ENCODE measurements around the gene PNMT. TPM values are rescaled to one million over a fixed set of nuclear protein-coding genes. Genes with fewer than 3 reads are reported as not detected.
A peak's percentile ranks its signal among the peaks of the same experiment; 100 is the strongest.

The PNMT gene
- total RNA-seq, 2 donors from 2014 or later = 0.64 TPM; not detected in 1

GRCh38 chr17:39660397-39661385 is 7.6 kb upstream of the PNMT start:
- no peaks in the 10 kb centered on the region for H3K9me3 Mint-ChIP-seq
- H3K36me3 Mint-ChIP-seq = peaks cover 0 to 6% of the 10 kb centered on the region in 2 donors
- DNase-seq (ENCODE audit: low spot score in 2 of 2) = no peak
- ATAC-seq = no peak
- H3K27ac Mint-ChIP-seq = peak overlapping the region in 1 of 2 donors; percentile 26

GRCh38 chr17:39661744-39662541 is 6.3 kb upstream of the PNMT start:
- H3K36me3 Mint-ChIP-seq = peaks cover 0 to 6% of the 10 kb centered on the region in 2 donors
- H3K27ac Mint-ChIP-seq = peak overlapping the region in 1 of 2 donors; percentile 26
- no peaks in the 10 kb centered on the region for H3K9me3 Mint-ChIP-seq
- ATAC-seq = no peak
- DNase-seq (ENCODE audit: low spot score in 2 of 2) = no peak

GRCh38 chr17:39662551-39663339 is 5.5 kb upstream of the PNMT start:
- H3K9me3 Mint-ChIP-seq = no peaks in the 10 kb centered on the region
- H3K27ac Mint-ChIP-seq = peak overlapping the region in 1 of 2 donors; percentile 29
- ATAC-seq = no peak
- no peak for DNase-seq (ENCODE audit: low spot score in 2 of 2)
- H3K36me3 Mint-ChIP-seq = peaks cover 0 to 6% of the 10 kb centered on the region in 2 donors

- Mint-ChIP-seq H3K36me3 (peaks cover 0 to under 1% of the 10 kb centered on the region in 2 donors), H3K9me3 (no peaks in the 10 kb centered on the region), H3K27ac (peak overlapping the region in 1 of 2 donors; percentile 29)
- DNase-seq (ENCODE audit: low spot score in 2 of 2) (no peak), ATAC-seq (no peak)
Observed at GRCh38 chr17:39663340-39663687, 4.9 kb upstream of the PNMT start.

GRCh38 chr17:39663688-39664580 is 4.3 kb upstream of the PNMT start:
- DNase-seq (ENCODE audit: low spot score in 2 of 2) (no peak), ATAC-seq (no peak)
- Mint-ChIP-seq H3K27ac (peak overlapping the region in 1 of 2 donors; percentile 22), H3K36me3 (no peaks in the 10 kb centered on the region), H3K9me3 (no peaks in the 10 kb centered on the region)

- Mint-ChIP-seq H3K9me3 (no peaks in the 10 kb centered on the region), H3K36me3 (no peaks in the 10 kb centered on the region), H3K27ac (no peak within 1 kb of the TSS)
- no peak for ATAC-seq
- no peak for DNase-seq (ENCODE audit: low spot score in 2 of 2)
Observed at GRCh38 chr17:39664581-39665561, 3.4 kb upstream of the PNMT start, which contains the start of gene TCAP. TSS of gene TCAP (plus strand) at chr17:39665349. CDS start at chr17:39665360, 11 bp downstream.

- Mint-ChIP-seq H3K36me3 (no peaks in the 10 kb centered on the region), H3K27ac (no peak overlapping the region), H3K9me3 (no peaks in the 10 kb centered on the region)
- DNase-seq (ENCODE audit: low spot score in 2 of 2) (no peak), ATAC-seq (peak in 1 of 2 donors; percentile 27)
Observed at GRCh38 chr17:39665642-39666224, 2.5 kb upstream of the PNMT start.

- no peaks in the 10 kb centered on the region for H3K9me3 Mint-ChIP-seq
- no peak overlapping the region for H3K27ac Mint-ChIP-seq
- DNase-seq (ENCODE audit: low spot score in 2 of 2) (no peak), ATAC-seq (no peak)
- no peaks in the 10 kb centered on the region for H3K36me3 Mint-ChIP-seq
Observed at GRCh38 chr17:39666231-39666600, 2.0 kb upstream of the PNMT start.

- Mint-ChIP-seq H3K9me3 (no peaks in the 10 kb centered on the region), H3K36me3 (no peaks in the 10 kb centered on the region), H3K27ac (no peak overlapping the region)
- DNase-seq (ENCODE audit: low spot score in 2 of 2) (no peak), ATAC-seq (no peak)
Observed at GRCh38 chr17:39666601-39667261, 1.5 kb upstream of the PNMT start.

- no peak for DNase-seq (ENCODE audit: low spot score in 2 of 2)
- no peak for ATAC-seq
- H3K9me3 Mint-ChIP-seq = no peaks in the 10 kb centered on the region
- H3K36me3 Mint-ChIP-seq = no peaks in the 10 kb centered on the region
- no peak overlapping the region for H3K27ac Mint-ChIP-seq
Observed at GRCh38 chr17:39667262-39667944, 850 bp upstream of the PNMT start.

- H3K9me3 Mint-ChIP-seq = no peaks in the 10 kb centered on the region
- ATAC-seq = no peak
- H3K27ac Mint-ChIP-seq = no peak overlapping the region
- DNase-seq (ENCODE audit: low spot score in 2 of 2) = no peak
- H3K36me3 Mint-ChIP-seq = no peaks in the 10 kb centered on the region
Observed at GRCh38 chr17:39669897-39670735, 1.9 kb downstream of the PNMT start.

GRCh38 chr17:39670746-39671145 is 2.5 kb downstream of the PNMT start:
- DNase-seq (ENCODE audit: low spot score in 2 of 2) (no peak), ATAC-seq (no peak)
- Mint-ChIP-seq H3K27ac (no peak overlapping the region), H3K9me3 (no peaks in the 10 kb centered on the region), H3K36me3 (no peaks in the 10 kb centered on the region)

Measured in activated naive CD4-positive, alpha-beta T cell treated with anti-CD3 and anti-CD28 coated beads, Interleukin-2, amount 50 U/mL, for 72 hours (primary cell).